AG04449 (cell line): ENCODE results near the gene ITPRIPL1.

Experiments used
- CTCF ChIA-PET: fragments of 350-600 bp; formaldehyde crosslinking; extraction: SDS; loops from one replicate; lab custom pipeline; 2021; ENCODE audit warnings: antibody characterized with exemption; lab: Yijun Ruan, JAX
- POLR2A ChIA-PET: fragments of 400-600, 350-600 bp; formaldehyde crosslinking; extraction: SDS; loops from one replicate; lab custom pipeline; 2020; ENCODE audit warnings: antibody characterized with exemption, inconsistent platforms; lab: Yijun Ruan, JAX
- DNase-seq: peaks from one replicate; pipeline ENCODE4 v3.0.0-alpha.2; 2010; ENCODE audit warnings: low read depth, low spot score
- H3K4me3 ChIP-seq: 2 replicates; pipeline ENCODE4 v1.5.1; 2011; ENCODE audit warnings: low read depth, mild to moderate bottlenecking, control low read depth, low read length
- CTCF ChIP-seq: IDR thresholded peaks from one replicate; pipeline ENCODE4 v1.5.1; 2011; ENCODE audit warnings: mild to moderate bottlenecking, moderate library complexity, low read length, control low read depth, inconsistent platforms; ENCODE audit not compliant: insufficient read depth; ENCODE audit errors: missing control alignments

ITPRIPL1 gene

GRCh38 chr2:96320326-96320725 lies 4.8 kb upstream of the ITPRIPL1 start:
- no peak overlapping the region for H3K4me3 ChIP-seq
- ChIA-PET CTCF (interaction anchor here (1.0 to 1.9 kb wide), 4 partner anchors 9 to 298 kb away, joined by 4 to 10 read pairs (median 4); no protein-coding TSS in a partner anchor), POLR2A (no interaction called here)
- no peak for TF ChIP-seq CTCF
- no peak for DNase-seq

- no peak for DNase-seq
- no peak for TF ChIP-seq CTCF
- ChIA-PET CTCF (interaction anchor here (0.9 to 1.9 kb wide), 4 partner anchors 10 to 299 kb away, joined by 4 to 10 read pairs (median 4); no protein-coding TSS in a partner anchor), POLR2A (no interaction called here)
- peak overlapping the region; percentile 65 for H3K4me3 ChIP-seq
Measured at GRCh38 chr2:96320728-96321622, 4.1 kb upstream of the ITPRIPL1 start.

GRCh38 chr2:96323849-96324248 lies 1.3 kb upstream of the ITPRIPL1 start:
- POLR2A ChIA-PET: interaction anchor here (1.1 kb wide), 1 partner anchor 10 kb away, joined by 4 read pairs; no protein-coding TSS in a partner anchor

DNA sequence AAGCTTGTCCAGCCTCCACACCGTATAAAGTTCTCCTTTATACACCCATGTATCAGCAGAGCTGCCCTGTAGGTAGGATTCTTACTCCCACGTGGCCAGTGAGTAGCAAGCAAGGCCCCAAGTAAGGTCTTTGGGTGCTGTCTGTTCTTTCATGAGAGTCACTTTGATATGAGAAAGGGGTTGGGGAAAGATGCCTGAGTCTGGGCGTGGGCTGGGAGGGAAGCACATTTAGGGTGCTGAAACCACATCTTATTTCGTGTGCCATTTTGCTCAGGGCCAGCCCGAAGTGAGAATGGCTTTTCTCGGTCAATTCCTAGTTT lies 436 bp upstream of the ITPRIPL1 start:
- CTCF ChIA-PET: no interaction called here
- H3K4me3 ChIP-seq: peak overlapping the region; percentile 55
- POLR2A ChIA-PET: interaction anchor here (1.2 kb wide), 1 partner anchor 11 kb away, joined by 4 read pairs; the partner anchor contains the start of gene NCAPH
- TF ChIP-seq CTCF: no peak
- DNase-seq: no peak

More at GRCh38 chr2:96323849-96324248, 1.3 kb upstream of the ITPRIPL1 start:
- H3K4me3 ChIP-seq: no peak overlapping the region
- no peak for TF ChIP-seq CTCF
- no peak for DNase-seq
- CTCF ChIA-PET: interaction anchor here (1.0 to 1.4 kb wide), 2 partner anchors 12 to 185 kb away, joined by 3 to 5 read pairs; partner anchors contain the start of gene NCAPH

GRCh38 chr2:96325884-96326255 lies 753 bp downstream of the ITPRIPL1 start:
- ChIA-PET CTCF (no interaction called here), POLR2A (no interaction called here)
- DNase-seq: no peak
- no peak for TF ChIP-seq CTCF
- H3K4me3 ChIP-seq: peak overlapping the region; percentile 55

DNA sequence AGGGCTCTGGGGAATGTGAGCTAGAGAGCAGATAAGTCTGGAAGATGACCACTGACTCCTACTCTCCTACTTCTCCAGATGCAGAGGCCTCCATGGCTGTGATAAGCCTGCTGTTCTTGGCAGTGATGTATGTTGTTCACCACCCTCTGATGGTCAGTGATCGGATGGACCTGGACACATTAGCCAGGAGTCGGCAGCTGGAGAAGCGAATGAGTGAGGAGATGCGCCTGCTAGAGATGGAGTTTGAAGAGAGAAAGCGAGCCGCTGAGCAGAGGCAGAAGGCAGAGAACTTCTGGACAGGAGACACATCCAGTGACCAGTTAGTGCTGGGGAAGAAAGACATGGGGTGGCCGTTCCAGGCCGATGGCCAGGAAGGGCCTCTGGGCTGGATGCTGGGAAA lies 1.4 kb downstream of the ITPRIPL1 start:
- no peak for DNase-seq
- TF ChIP-seq CTCF: no peak
- ChIA-PET POLR2A (interaction anchor here (1.0 kb wide), 1 partner anchor 8 kb away, joined by 3 read pairs; no protein-coding TSS in a partner anchor), CTCF (interaction anchor here (0.8 kb wide), 1 partner anchor 66 kb away, joined by 3 read pairs; no protein-coding TSS in a partner anchor)
- H3K4me3 ChIP-seq: no peak overlapping the region
